SK-N-SH (cell line): ENCODE data around the gene SYNPR. TPM values are rescaled to one million over a fixed set of nuclear protein-coding genes. Genes with fewer than 3 reads are reported as not detected.

Experiments used
- CTCF ChIA-PET: fragments of 300-600, 350-600 bp; formaldehyde crosslinking; extraction: SDS; loops from one replicate; lab custom pipeline; 2021; lab: Yijun Ruan, JAX
- POLR2A ChIA-PET: fragments of 350-600 bp; sonication (Branson Sonifier 250); formaldehyde crosslinking; extraction: SDS; loops from one replicate; lab custom pipeline; 2020; ENCODE audit warnings: antibody characterized with exemption, inconsistent platforms; lab: Yijun Ruan, JAX
- DNase-seq: peaks from one replicate; pipeline ENCODE4 v3.0.0; 2012
- H2AFZ ChIP-seq: fragments of 200-600 bp; sonication (generic); 2 replicates; pipeline ENCODE4 v1.8.1; 2016; ENCODE audit warnings: antibody characterized with exemption, mild to moderate bottlenecking, low read depth
- H3F3A ChIP-seq: fragments of 200-600 bp; sonication (generic); replicated peaks from 2 replicates; pipeline ENCODE3; 2016; ENCODE audit warnings: antibody characterized with exemption, mild to moderate bottlenecking; ENCODE audit not compliant: insufficient read depth
- H3K27ac ChIP-seq, 2 experiments: fragments of 200-500 bp in 1 of 2; fragments of 200-600 bp in 1 of 2; sonication (Bioruptor generic) in 1 of 2; sonication (generic), shearing (Covaris generic) in 1 of 2; 2 replicates each; pipeline versions ENCODE4 v1.5.1 to v1.6.1; 2014 to 2016; ENCODE audit warnings: low read depth in 2 of 2, inconsistent platforms in 1 of 2, low read length in 1 of 2, mild to moderate bottlenecking in 1 of 2, mixed read lengths in 1 of 2
- H3K27me3 ChIP-seq: fragments of 200-600 bp; sonication (generic), shearing (Covaris generic); 2 replicates; pipeline ENCODE4 v1.6.1; 2016; ENCODE audit warnings: mixed run types; ENCODE audit not compliant: insufficient read depth
- H3K36me3 ChIP-seq, 2 experiments: fragments of 200-500 bp in 1 of 2; fragments of 200-600 bp in 1 of 2; sonication (Bioruptor generic) in 1 of 2; sonication (generic) in 1 of 2; replicated peaks in 1 of 2; 2 replicates each; pipeline versions ENCODE3 to v1.5.1; 2014 to 2016; ENCODE audit warnings: low read length in 1 of 2, mild to moderate bottlenecking in 1 of 2; ENCODE audit not compliant: insufficient read depth in 2 of 2, control insufficient read depth in 1 of 2
- H3K4me1 ChIP-seq, 2 experiments: fragments of 200-500 bp in 1 of 2; fragments of 200-600 bp in 1 of 2; sonication (Bioruptor generic) in 1 of 2; sonication (generic), shearing (Covaris generic) in 1 of 2; 2 replicates each; pipeline versions ENCODE4 v1.5.1 to v1.6.1; 2014 to 2016; ENCODE audit warnings: low read depth in 1 of 2, low read length in 1 of 2, mixed run types in 1 of 2; ENCODE audit not compliant: insufficient read depth in 2 of 2, control insufficient read depth in 1 of 2
- H3K4me2 ChIP-seq: fragments of 200-600 bp; sonication (generic), shearing (Covaris generic); 2 replicates; pipeline ENCODE4 v1.6.1; 2017; ENCODE audit warnings: mixed run types
- H3K4me3 ChIP-seq, 2 experiments: fragments of 200-500 bp in 1 of 2; fragments of 200-600 bp in 1 of 2; sonication (Bioruptor generic) in 1 of 2; sonication (generic), shearing (Covaris generic) in 1 of 2; 2 replicates each; pipeline versions ENCODE4 v1.5.1 to v1.8.1; 2014 to 2016; ENCODE audit warnings: low read depth in 2 of 2, inconsistent platforms in 1 of 2, low read length in 1 of 2, mild to moderate bottlenecking in 1 of 2, mixed read lengths in 1 of 2, moderate library complexity in 1 of 2
- H3K79me2 ChIP-seq: fragments of 200-600 bp; sonication (generic); 2 replicates; pipeline ENCODE4 v1.8.1; 2017; ENCODE audit warnings: mild to moderate bottlenecking; ENCODE audit not compliant: insufficient read depth
- H3K9ac ChIP-seq: fragments of 200-600 bp; sonication (generic); 2 replicates; pipeline ENCODE4 v1.6.1; 2017; ENCODE audit warnings: mixed run types
- H3K9me2 ChIP-seq: fragments of 200-600 bp; sonication (generic); 2 replicates; pipeline ENCODE4 v1.6.1; 2017; ENCODE audit warnings: mixed run types
- H3K9me3 ChIP-seq: fragments of 200-600 bp; sonication (generic); 2 replicates; pipeline ENCODE4 v1.6.1; 2017; ENCODE audit warnings: mixed run types, mild to moderate bottlenecking, moderate library complexity
- H4K20me1 ChIP-seq: fragments of 200-600 bp; sonication (generic); 2 replicates; pipeline ENCODE4 v1.6.1; 2017; ENCODE audit warnings: mild to moderate bottlenecking, mixed run types; ENCODE audit not compliant: insufficient read depth
- FOXM1 ChIP-seq: IDR thresholded peaks from 2 replicates; pipeline ENCODE4 v1.4.0; 2012; ENCODE audit warnings: low read depth, mild to moderate bottlenecking
- GABPA ChIP-seq: IDR thresholded peaks from 2 replicates; pipeline ENCODE4 v1.4.0; 2012; ENCODE audit warnings: low read depth, mild to moderate bottlenecking
- GATA2 ChIP-seq: sonication (generic); formaldehyde crosslinking; IDR thresholded peaks from 2 replicates; pipeline ENCODE4 v1.5.0; 2020; ENCODE audit warnings: mild to moderate bottlenecking, missing genetic modification reagents
- IRF3 ChIP-seq: fragments of 150-350 bp; IDR thresholded peaks from 2 replicates; pipeline ENCODE4 v1.6.1; 2016; ENCODE audit warnings: mild to moderate bottlenecking, low read depth, low read length
- JUND ChIP-seq: IDR thresholded peaks from 2 replicates; pipeline ENCODE4 v1.4.0; 2012
- MEF2A ChIP-seq: IDR thresholded peaks from 2 replicates; pipeline ENCODE4 v1.4.0; 2012; ENCODE audit warnings: low read depth, borderline replicate concordance
- RAD21 ChIP-seq: IDR thresholded peaks from 2 replicates; pipeline ENCODE4 v1.6.1; 2012; ENCODE audit warnings: mild to moderate bottlenecking, low read length
- SMC3 ChIP-seq: IDR thresholded peaks from 2 replicates; pipeline ENCODE4 v1.6.1; 2012; ENCODE audit warnings: low read depth, low read length, improper control_type of control experiment
- TEAD4 ChIP-seq: IDR thresholded peaks from 2 replicates; pipeline ENCODE4 v1.4.0; 2012; ENCODE audit warnings: mild to moderate bottlenecking, borderline replicate concordance; ENCODE audit not compliant: insufficient read depth
- USF1 ChIP-seq: IDR thresholded peaks from 2 replicates; pipeline ENCODE4 v1.4.0; 2012; ENCODE audit warnings: low read depth, borderline replicate concordance
- YY1 ChIP-seq: IDR thresholded peaks from 2 replicates; pipeline ENCODE4 v1.4.0; 2012; ENCODE audit warnings: low read depth, mild to moderate bottlenecking
- WGBS: methylation state at CpG from one replicate; pipeline ENCODE4 v1.1.6; 2017; ENCODE audit warnings: low lambda C conversion rate; 5-methylcytosine and 5-hydroxymethylcytosine counted together
- polyA plus RNA-seq, 3 experiments: library from polyadenylated mRNA; depleted of rRNA; stranded (reverse); fragments of >200 nt; gene quantifications; 2 replicates each; pipeline ENCODE4 v1.2.3, GENCODE V29; 2012
- TF ChIP-seq, protein P1 (sequence below): fragments of 200-600 bp; sonication (generic); IDR thresholded peaks from 2 replicates; pipeline ENCODE4 v1.6.1; 2017; ENCODE audit warnings: antibody characterized with exemption, mild to moderate bottlenecking, moderate library complexity
- TF ChIP-seq, protein P2 (sequence below): IDR thresholded peaks from 2 replicates; pipeline ENCODE4 v1.6.1; 2012; ENCODE audit warnings: mild to moderate bottlenecking, low read depth, low read length, moderate library complexity

The SYNPR gene
- polyA plus RNA-seq, 1 of the 3 experiments (the other 2 are of a cell fraction) = not detected

GRCh38 chr3:63481627-63482026 lies 203.5 kb downstream of the SYNPR start:
- H3K4me3 ChIP-seq = no peak overlapping the region
- H3F3A ChIP-seq = no peaks in the 10 kb centered on the region
- no peaks in the 10 kb centered on the region for H3K79me2 ChIP-seq
- H3K9me2 ChIP-seq = no peaks in the 10 kb centered on the region
- H3K4me2 ChIP-seq = no peak overlapping the region
- no peak overlapping the region for H3K9ac ChIP-seq
- no peaks in the 10 kb centered on the region for H3K36me3 ChIP-seq
- H3K27ac ChIP-seq = no peak overlapping the region
- H4K20me1 ChIP-seq = no peaks in the 10 kb centered on the region
- no peaks in the 10 kb centered on the region for H3K9me3 ChIP-seq
- POLR2A ChIA-PET = no interaction called here
- H3K4me1 ChIP-seq = no peaks in the 10 kb centered on the region
- no peaks in the 10 kb centered on the region for H3K27me3 ChIP-seq
- TF ChIP-seq JUND (no peak), SMC3 (no peak), FOXM1 (no peak), YY1 (no peak)
- CTCF ChIA-PET = no interaction called here
- no peak for DNase-seq
- H2AFZ ChIP-seq = no peak overlapping the region
- WGBS = 59% methylated on average over 6 of the region's 6 CpGs

DNA sequence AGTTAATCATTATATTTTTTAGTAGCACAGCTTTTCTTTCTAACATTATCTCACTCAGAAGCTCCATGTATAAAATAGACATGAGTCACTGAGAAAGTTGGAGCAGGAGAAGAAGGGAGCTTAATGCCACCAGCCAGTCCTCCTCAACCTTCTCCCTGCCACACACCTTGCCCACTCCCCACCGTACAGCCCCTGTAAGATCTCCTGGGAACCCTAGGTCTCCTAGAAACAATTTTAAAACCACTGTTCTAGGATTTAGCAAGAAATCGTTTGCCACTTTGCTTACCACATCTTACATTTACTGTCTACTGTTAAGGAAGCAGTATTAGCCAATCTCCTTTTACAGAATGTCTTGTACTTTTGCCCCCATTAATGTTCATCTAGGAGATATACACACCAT lies 204.2 kb downstream of the SYNPR start:
- CTCF ChIA-PET = no interaction called here

More for the DNA sequence above, 204.2 kb downstream of the SYNPR start:
- Histone ChIP-seq H3K4me3 (no peak overlapping the region), H3K79me2 (no peaks in the 10 kb centered on the region), H3F3A (no peaks in the 10 kb centered on the region), H3K4me2 (no peak overlapping the region), H3K36me3 (no peaks in the 10 kb centered on the region)
- 67% methylated on average over 2 of the region's 2 CpGs for WGBS
- POLR2A ChIA-PET = no interaction called here
- no peak for TF ChIP-seq GABPA
- no peak for TF ChIP-seq USF1
- no peak for TF ChIP-seq MEF2A
- TF ChIP-seq, protein P1, sequence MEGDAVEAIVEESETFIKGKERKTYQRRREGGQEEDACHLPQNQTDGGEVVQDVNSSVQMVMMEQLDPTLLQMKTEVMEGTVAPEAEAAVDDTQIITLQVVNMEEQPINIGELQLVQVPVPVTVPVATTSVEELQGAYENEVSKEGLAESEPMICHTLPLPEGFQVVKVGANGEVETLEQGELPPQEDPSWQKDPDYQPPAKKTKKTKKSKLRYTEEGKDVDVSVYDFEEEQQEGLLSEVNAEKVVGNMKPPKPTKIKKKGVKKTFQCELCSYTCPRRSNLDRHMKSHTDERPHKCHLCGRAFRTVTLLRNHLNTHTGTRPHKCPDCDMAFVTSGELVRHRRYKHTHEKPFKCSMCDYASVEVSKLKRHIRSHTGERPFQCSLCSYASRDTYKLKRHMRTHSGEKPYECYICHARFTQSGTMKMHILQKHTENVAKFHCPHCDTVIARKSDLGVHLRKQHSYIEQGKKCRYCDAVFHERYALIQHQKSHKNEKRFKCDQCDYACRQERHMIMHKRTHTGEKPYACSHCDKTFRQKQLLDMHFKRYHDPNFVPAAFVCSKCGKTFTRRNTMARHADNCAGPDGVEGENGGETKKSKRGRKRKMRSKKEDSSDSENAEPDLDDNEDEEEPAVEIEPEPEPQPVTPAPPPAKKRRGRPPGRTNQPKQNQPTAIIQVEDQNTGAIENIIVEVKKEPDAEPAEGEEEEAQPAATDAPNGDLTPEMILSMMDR = no peak
- no peak for TF ChIP-seq GATA2 (CRISPR knock-in tag)
- TF ChIP-seq TEAD4 = no peak
- TF ChIP-seq RAD21 = no peak
- TF ChIP-seq, protein P2, sequence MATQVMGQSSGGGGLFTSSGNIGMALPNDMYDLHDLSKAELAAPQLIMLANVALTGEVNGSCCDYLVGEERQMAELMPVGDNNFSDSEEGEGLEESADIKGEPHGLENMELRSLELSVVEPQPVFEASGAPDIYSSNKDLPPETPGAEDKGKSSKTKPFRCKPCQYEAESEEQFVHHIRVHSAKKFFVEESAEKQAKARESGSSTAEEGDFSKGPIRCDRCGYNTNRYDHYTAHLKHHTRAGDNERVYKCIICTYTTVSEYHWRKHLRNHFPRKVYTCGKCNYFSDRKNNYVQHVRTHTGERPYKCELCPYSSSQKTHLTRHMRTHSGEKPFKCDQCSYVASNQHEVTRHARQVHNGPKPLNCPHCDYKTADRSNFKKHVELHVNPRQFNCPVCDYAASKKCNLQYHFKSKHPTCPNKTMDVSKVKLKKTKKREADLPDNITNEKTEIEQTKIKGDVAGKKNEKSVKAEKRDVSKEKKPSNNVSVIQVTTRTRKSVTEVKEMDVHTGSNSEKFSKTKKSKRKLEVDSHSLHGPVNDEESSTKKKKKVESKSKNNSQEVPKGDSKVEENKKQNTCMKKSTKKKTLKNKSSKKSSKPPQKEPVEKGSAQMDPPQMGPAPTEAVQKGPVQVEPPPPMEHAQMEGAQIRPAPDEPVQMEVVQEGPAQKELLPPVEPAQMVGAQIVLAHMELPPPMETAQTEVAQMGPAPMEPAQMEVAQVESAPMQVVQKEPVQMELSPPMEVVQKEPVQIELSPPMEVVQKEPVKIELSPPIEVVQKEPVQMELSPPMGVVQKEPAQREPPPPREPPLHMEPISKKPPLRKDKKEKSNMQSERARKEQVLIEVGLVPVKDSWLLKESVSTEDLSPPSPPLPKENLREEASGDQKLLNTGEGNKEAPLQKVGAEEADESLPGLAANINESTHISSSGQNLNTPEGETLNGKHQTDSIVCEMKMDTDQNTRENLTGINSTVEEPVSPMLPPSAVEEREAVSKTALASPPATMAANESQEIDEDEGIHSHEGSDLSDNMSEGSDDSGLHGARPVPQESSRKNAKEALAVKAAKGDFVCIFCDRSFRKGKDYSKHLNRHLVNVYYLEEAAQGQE = no peak
- no peak for TF ChIP-seq IRF3
- TF ChIP-seq, all 33 proteins: peak for 0
- Histone ChIP-seq H3K9ac (no peak overlapping the region), H3K27me3 (no peaks in the 10 kb centered on the region), H3K4me1 (no peaks in the 10 kb centered on the region), H3K27ac (no peak overlapping the region), H2AFZ (no peak overlapping the region), H3K9me2 (no peaks in the 10 kb centered on the region), H4K20me1 (no peaks in the 10 kb centered on the region), H3K9me3 (no peaks in the 10 kb centered on the region)
- DNase-seq = no peak
